ENCODE results near the gene PITHD1.

DNA sequence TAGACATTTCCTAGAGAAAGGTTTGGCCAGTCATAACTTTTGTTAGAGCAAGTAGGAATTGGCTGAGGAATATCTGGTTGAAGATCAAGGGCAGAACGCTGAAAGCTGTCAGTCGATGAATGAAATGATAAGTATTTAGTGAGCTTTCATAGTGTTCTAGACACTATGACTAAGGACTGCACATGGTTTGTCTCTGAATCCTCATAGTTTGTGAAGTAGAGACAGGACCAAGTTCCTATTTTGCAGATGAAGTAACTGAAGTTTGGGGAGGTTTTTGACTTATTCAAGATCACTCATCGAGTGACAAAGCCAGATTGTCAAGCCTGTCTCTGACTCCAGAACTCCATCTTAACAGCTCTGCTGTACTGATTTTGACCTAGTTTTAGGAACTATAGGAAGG lies 30.2 kb upstream of the PITHD1 start:
- TF ChIP-seq POLR2A (IDR thresholded peaks at IDR 0.05; ENCODE audit: low read depth, low read length): no peak
- TF ChIP-seq POLR2AphosphoS5 (IDR thresholded peaks at IDR 0.05; ENCODE audit: low read depth, low read length): no peak
